HG03175 (cell line): Measurements from ENCODE around the gene SHROOM2.

Experiments used
- ATAC-seq: cut with Tn5 transposase; IDR thresholded peaks from one replicate; pipeline ENCODE4 v1.9.1; 2021; ENCODE audit warnings: mild to moderate bottlenecking, moderate library complexity; ENCODE audit not compliant: unreplicated experiment

Gene SHROOM2

DNA sequence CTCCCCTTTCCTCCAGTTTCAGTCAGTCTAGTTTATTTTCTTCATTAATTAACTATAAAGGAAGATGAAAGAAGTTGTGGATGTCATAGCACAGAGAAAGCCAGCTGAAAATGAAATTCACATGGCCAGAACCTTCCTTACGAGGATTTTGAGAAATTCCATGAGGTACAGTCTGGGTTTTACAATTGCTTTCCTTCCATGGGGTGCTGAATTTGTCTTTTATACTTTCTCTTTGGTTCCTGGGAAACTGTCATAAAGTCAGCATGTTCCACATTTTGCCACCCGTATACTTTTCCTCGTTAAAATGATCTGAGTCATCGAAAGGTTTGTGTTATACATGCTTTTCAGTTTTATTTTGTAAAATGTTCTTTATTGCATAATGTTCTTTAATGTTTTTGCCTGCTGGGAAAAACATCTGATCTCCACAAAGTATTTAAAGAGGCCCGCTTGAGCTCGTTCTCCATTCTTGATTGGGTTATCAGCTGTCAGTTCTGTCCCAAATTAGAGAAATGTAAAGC, 102.8 kb downstream of the SHROOM2 start:
- no peak for ATAC-seq

DNA sequence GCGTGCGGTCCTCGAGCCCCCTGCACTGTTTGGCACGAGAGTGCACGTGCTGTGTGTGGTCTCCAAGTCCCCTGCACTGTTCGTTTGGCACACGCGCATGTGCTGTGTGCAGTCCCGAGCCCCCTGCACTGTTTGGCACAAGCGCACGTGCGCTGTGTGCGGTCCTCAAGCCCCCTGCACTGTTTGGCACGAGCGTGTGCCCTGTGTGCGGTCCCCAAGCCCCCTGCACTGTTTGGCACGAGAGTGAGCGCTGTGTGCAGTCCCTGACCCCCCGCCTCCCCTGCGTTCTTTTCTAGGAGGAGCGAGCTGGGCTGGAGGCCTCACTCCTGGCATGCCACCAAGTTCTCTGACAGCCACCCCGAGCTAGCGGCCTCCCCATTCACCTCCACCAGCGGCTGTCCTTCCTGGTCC, 104.5 kb downstream of the SHROOM2 start:
- no peak for ATAC-seq

DNA sequence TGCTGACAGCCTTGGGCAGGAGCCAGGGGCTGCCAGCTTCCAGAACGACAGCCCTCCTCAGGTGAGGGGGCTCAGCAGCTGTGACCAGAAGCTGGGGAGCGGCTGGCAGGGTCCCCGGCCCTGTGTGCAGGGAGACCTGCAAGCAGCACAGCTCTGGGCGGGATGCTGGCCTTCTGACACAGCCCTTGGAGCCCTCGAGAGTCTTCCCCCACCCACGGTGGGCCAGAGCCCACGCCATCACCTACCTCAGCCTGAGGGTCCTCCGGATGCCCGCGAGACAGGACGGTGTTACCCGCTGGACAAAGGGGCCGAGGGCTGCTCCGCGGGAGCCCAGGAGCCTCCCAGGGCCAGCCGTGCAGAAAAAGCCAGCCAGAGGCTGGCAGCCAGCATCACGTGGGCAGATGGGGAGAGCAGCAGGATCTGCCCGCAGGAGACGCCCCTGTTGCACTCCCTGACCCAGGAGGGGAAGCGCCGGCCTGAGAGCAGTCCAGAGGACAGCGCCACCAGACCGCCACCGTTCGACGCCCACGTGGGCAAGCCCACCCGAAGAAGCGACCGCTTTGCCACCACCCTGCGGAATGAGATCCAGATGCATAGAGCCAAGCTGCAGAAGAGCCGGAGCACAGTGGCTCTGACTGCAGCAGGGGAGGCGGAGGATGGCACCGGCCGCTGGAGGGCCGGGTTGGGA, 109.1 kb downstream of the SHROOM2 start:
- ATAC-seq: no peak

DNA sequence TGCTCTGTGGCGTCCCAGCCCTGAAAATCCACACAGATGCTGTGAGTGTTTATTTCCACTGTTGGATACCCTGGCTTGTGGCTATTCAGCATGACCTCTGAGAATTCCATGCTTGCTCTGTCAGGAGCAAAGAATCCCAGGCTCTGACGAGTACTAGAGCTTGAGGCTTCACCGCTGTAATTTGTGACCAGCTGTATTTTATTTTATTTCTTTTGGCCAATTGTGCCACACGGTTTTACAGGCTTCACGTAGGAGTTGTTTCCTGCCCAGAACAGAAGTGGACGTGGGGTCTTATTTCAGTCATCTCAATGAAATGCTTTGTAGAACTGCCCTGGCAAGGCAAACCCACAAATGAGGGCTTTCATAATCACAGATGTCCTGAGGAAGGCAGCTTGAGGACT, 111.5 kb downstream of the SHROOM2 start:
- ATAC-seq: no peak

DNA sequence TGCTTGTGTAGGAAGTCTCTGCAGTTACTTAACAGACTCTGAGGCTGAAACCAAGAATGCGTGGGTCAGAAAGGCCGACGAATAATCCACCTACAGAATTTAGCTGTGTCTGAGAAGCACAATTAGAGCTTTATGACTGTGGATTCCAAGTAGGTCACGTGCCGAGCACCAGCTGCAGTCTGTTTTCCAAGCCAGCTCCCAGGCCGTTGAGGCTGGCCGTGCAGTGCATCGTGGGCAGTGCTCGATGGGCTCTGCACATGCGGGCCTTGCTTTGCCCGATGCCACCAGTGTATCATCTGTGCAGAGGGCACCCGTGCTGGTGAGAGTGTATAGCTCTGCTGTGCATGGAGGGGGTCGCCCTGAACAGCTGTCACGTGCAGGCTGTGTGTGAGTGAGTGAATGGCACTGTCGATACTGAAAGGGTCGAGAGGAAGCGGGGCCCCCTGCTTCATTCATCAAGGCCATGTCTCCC, 113.4 kb downstream of the SHROOM2 start:
- no peak for ATAC-seq

DNA sequence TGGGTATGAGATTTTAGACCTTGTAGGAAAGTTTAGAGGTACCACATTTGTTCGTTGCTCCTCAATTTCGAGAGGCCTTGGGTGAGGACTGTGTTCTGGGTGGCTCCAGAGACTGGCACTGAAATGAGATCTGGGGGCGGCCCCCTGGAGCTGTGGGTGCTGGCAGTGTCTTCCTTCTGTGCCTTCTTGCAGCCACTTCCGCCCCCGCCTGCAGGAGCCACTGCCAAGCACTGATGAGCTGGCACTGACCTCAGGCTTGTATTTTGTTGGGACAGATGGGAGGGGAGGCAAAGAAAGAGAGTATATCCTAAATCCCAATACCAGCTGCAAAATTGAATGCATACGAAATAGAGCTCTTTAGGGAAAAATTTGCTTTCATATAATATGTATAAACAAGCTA, 116.4 kb downstream of the SHROOM2 start:
- no peak for ATAC-seq

DNA sequence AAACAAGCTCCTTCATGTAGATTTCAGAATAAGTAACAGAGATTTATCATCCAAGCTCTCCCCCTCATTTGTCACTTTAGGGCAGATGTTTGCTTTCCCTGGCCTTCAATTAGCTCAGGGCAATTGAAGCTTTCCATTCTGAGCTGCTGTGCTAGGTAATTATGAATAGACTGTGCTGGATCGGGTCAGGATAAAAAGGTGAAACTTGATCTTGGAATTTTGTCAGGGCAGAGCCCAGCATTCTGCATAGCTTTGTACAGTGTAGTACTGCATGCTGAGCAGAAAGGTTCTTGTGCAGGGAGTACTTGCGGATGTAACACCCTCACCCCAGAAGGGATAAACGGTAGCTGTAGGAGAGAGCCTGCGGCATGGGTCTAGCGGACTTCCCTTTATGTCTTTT, 116.9 kb downstream of the SHROOM2 start:
- ATAC-seq: no peak

DNA sequence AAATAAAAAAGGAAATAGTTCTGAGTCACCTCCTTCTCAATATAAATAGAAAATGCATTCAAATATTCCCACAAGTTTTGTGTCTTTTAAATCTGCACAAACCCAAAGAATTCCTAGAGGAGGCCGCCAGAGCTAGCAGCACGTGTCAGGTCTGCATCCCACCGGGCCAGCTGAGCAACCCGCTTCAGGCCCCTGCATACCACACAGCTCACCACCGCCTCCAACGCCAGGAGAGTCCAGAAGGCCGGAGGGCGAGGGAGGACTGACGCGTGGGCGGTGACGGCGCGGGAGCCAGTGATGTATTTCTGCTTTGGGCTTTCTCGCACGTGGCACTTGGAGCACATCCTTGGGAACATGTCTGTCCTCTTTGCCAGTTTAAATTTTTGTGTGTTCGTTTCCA, 119.1 kb downstream of the SHROOM2 start:
- no peak for ATAC-seq

DNA sequence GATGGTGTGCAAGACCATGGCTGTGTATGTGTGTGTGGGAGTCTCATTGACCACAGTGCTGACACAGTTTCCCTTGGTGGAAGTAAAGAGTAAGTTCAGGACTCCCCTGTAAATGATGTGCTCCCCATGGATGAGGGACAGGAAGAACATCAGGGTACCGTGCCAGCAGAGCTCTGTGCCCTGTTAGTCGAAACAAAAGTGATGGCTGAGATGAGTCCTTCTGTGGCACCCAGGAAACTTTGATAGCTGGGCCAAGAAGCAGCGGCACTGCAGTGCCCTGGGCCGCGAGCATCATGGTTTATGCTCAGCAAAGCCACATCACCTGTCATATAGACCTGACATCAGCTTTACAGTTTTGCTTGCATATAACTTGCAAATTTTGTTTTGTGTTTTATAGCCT, 119.5 kb downstream of the SHROOM2 start:
- ATAC-seq: no peak

DNA sequence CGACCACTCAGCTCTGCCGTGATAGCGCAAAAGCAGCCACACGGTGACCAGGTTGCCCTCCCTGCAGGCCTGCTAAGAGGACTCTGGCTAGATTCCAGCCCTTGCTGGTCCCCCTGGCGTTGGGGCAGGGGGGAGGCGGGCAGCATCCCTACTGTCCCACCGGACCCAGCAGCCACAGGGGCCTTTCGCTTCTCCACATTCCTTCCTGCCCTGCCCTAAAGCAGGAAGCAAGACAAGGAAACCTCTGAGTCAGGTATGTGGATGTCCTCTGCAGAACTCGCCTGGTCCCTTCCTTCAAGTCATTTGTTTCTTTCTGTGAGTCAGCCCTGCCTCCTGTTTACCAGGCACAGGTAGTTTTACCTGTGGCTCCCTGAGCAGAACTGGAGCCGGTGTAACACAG, 120.7 kb downstream of the SHROOM2 start:
- no peak for ATAC-seq

DNA sequence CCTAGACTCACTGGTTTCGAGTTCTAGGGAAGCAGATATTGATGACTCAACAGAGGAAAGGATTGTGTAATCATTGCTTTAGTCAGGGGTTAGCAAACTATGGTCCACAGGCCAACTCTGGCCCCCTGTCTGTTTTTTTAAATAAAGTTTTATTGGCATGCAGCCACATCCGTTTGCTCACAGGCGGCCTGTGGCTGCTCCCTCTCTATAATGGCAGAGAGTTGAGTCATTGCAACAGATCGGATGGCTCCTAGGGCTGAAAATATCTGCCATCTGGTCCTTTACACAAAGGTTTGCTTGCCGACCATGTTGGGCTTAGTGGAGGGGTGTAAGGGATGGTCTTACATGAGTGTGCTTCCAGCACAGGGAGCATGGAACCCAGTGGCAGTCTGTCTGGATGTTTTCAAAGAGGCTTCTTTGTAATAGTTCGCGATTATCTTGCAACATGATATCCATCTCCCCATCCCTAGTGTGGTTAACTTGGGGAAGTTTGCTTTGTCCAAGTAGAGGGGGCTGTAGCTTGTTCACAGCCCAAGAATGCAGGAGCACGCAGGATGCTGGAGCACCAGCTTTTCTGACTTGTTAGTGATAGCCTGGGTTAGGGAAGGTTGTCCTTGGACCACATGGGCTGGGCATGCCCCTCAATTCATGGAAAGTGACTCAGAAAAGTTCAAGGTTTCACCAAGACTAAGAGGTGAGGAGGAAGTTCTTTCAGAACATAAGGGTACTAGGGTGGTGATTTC, 121.6 kb downstream of the SHROOM2 start:
- ATAC-seq: no peak

DNA sequence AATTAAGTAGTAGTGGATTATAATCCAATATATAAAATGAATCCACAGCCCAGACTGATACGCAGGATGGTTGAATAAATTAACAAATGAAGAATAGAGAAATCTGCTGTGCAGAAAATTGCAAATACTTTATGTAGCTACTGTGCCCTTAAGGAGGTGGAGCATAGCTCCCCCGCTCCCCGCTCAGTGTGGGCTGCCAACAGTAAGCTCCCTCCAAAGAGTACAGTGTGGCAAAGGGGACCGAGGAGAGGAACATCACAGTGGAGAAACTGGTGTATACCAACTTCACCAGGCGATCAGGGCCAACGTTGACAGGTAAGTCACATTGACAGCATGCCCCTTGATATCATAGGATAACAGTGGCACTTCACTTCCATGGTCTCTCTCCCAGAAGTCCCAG, 123.0 kb downstream of the SHROOM2 start:
- ATAC-seq: no peak

DNA sequence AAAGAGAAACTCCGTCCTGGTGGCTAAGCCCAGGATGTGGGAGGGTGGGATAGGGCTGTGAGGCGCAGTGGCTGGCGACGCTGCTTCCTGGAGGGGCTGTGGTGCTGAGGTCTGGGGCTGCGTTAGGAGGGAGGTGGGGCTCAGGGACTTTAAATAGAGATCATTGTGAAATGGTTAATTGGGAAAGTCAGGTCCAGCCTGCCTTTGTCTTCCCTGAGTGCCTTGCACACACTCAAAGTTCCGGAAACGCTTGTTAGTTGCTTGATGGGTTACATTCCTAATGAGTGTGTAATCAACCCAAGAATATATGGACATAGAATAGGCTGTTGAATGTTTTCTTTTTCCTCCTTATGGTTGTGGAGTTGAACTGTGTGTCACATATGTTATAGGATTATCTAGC, 125.3 kb downstream of the SHROOM2 start:
- no peak for ATAC-seq

DNA sequence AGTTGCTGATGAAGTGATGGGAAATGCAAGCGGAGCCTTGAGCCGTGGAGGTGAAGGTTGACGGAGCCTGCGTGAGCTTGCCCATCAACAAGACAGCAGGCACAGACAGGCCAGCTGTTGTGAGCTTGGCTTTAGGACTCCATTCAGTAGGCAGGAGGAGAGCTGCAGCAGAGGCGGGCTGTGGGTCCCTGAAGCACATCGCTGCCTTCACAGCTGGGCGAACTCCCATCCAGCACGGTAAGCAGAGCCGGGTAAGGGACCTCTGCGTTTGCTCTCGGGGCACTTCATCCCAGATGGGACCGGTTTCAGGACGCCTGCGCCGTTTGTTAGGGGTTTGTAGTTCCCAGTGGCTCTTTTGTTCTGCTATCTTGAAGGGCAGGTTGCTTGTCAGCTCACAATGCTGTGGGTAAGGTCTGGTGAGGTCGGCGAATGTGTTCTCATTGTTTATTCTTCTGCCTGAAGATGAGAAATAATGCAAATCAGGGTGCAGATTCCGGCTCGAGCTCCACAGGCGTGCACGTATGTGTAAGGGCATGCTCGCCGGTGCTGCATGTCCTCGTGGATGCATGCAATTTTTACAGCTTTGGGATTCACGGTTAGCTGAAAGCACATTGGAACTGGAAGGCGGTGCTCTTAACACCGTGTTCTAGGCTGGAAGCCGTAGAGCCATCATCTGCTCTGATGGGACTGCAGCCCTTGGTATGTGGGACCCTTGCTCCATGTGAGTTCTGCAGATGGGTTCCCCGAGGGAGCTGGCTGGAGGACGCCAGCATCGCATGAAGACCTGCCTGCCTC, 126.3 kb downstream of the SHROOM2 start:
- no peak for ATAC-seq

DNA sequence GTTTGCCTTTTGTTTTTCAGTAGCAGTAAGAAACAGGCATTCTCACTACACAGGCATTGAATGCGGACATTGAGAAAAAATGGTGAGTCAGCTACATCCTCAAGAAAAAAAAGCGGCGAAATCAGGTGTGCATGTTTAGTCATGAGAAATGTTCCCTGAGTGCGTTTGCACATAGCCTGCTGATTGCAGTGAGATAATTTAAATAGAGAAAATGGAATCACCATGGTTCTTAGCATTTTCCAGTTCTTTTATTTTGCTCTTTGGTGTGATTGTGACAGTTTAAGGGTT, 126.9 kb downstream of the SHROOM2 start:
- no peak for ATAC-seq

DNA sequence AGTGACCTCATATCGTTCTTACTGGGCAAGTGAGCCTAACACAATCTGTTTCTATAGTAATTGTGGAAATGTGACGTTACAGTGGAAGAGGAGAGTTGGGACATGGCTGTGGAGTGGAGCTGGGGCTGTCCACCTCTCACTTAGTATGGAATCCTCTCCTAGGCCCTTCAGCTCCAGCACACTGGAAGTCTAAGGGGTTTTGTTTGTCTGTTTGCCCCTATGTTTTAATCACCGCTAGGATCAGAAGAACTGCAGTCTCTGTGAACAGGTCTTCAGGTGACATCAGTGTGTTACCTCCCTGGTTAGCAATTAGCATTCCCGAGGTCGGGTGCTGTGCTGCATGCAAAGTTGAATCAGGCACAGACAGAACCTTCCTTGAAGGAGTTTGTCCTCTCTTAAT, 131.6 kb downstream of the SHROOM2 start:
- no peak for ATAC-seq

DNA sequence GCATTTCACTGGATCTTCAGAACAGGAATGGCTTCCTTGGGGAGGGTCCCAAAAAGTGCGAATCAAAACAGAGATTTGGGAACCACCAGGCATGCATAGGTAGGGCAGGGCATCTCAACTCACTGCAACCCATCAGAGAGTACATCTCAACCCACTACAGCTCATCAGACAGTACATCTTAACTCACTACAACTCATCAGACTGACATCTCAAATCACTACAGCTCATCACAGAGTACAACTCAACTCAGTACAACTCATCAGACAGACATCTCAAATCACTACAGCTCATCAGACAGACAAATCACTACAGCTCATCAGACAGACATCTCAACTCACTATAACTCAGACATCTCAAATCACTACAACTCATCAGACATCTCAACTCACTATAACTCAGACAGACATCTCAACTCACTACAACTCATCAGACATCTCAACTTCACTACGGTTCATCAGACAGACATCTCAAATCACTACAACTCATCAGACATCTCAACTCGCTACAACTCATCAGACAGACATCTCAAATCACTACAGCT, 133.5 kb downstream of the SHROOM2 start:
- ATAC-seq: no peak

DNA sequence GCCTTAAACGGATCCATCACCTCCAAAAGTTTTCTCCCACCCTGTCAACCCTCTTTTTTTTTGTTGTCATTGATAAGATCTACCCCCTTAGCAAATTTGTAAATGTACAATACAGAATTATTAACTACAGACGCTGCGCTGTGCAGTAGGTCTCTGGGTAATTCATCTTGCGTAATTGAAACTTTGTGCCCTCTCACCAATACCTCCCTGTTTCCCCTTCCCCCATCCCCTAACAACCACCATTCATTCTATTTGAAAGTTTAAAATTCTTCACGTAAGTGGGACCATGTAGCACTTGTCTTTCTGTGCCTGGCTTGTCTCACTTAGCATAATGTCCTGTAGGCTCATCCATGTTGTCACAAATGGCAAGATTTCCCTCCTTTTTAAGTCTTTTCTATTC, 135.2 kb downstream of the SHROOM2 start:
- ATAC-seq: no peak

DNA sequence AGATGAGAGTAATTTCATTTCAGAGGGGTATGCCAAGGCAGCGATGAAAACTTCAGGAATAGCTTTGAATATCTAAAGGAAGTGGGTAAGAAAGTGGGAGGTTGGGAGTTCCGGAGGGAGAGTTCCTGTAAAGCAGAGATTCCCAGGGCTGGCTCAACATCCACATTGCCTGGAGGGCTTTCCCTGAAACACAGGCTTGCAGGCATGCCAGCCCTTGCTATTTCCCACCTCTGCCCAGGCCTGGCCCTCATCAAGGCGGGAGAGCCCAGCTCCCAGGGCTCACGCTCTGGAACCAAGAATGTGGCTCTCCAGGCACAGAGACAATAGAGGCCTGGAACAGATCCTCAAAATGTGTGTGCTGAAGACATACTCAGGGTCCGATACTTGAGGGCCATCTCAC, 137.1 kb downstream of the SHROOM2 start:
- ATAC-seq: no peak

DNA sequence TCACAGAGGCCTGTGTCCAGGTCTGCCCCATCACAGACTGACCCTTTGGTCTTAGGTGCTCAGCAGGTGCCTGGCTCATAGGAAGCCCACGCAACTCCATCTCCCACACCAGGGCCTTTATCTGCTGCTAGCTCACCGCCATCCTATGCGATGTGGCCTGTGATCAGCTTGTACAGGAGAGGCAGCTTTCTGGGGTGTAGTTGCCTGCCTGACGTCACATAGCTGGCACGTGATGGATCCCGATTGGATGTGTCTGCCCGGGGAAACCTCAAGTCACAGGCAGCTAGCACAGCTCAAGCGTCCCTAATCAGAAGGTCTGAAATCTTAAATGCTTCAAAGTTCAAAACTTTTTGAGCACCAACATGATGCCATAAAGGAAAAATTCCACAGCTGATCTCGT, 139.8 kb downstream of the SHROOM2 start:
- no peak for ATAC-seq

DNA sequence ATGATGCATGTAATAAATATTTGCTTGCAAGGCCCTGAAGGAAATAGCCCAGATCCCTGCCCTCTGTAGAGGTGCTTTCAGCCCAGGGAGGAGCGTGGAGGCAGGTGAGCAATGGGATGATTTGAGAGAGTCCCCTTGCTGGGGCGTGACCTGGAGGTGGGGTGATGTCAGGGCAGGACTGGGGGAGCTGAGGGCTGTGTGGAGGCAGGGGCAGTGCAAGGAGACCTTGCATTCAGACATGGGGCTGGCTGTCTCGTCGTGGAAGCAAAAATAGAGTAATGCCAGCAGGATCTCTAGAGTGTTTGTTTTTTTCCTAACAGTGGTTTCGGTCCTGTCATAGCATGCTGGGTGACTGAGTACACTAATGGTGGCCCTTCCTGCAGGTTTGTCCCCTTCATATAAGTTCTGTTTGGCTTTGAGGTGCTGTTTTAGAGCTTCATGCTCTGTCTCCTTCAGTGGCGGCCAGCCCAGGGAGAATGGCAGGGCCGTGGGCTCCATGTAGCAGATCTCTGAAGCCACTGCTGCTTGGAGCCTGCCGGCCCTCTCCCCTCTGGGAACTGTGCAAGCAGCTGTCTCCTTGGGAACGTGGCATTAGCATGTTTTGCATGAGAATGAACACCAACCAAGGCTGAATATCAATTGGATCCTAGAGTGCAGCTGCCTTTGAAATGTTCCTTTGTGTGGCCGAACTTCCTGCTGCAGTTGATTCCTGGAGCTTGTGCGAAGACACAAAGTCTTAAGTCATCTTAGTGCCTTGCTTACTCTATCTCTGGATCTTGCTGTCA, 141.7 kb downstream of the SHROOM2 start:
- ATAC-seq: no peak
